NT2/D1 (cell line): Measurements from ENCODE around the gene NUMB.

Experiments
- SUZ12 ChIP-seq: IDR thresholded peaks from 2 replicates; pipeline ENCODE4 v1.6.1; 2011; ENCODE audit not compliant: insufficient read length, insufficient read depth; ENCODE audit errors: extremely low read depth
- YY1 ChIP-seq: IDR thresholded peaks from 2 replicates; pipeline ENCODE4 v1.6.1; 2011; ENCODE audit not compliant: insufficient read length, insufficient read depth
- ZNF274 ChIP-seq: IDR thresholded peaks from 2 replicates; pipeline ENCODE4 v1.6.1; 2011; ENCODE audit warnings: mild to moderate bottlenecking, low read depth, low read length

DNA sequence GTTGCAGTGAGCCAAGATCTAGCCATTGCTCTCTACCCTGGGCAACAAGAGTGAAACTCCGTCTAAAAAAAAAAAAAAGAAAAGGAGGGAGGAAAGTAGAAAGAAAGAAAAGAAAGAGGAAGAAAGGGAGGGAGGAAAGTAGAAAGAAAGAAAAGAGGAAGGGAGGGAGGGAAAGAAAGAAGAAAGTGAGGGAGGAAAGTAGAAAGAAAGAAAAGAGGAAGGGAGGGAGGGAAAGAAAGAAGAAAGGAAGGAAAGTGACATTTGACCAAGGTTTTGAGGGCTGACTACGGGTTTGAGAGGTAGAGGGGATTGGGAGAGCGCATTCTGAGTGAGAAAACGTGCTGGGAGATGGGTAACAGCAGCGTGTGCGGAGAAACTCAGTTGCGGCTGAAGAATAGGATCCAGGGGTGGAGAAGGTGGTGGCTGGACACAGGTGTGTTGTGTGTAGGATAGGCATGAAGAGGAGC is 221.6 kb downstream of the NUMB start:
- TF ChIP-seq YY1 (no peak), SUZ12 (no peak), ZNF274 (no peak)
